H1 (cell line): ENCODE data around the gene GPA33. TPM values are rescaled to one million over a fixed set of nuclear protein-coding genes. Genes with fewer than 3 reads are reported as not detected.

ENCODE experiments used
- CTCF ChIA-PET: fragments of 300-600 bp; sonication (Branson Sonifier 250); formaldehyde crosslinking; loops from one replicate; lab custom pipeline; 2021; ENCODE audit not compliant: partially characterized antibody; lab: Charles Lee
- POLR2A ChIA-PET: fragments of 300-600 bp; sonication (Branson Sonifier 250); formaldehyde crosslinking; loops from one replicate; lab custom pipeline; 2021; ENCODE audit warnings: inconsistent platforms; ENCODE audit not compliant: partially characterized antibody; lab: Charles Lee
- DNase-seq, 2 experiments: peaks; one replicate each; pipeline versions ENCODE4 v3.0.0 to v3.0.0-alpha.2; 2010 to 2022; ENCODE audit warnings: low spot score in 2 of 2, low read depth in 1 of 2, mixed read lengths in 1 of 2
- FAIRE-seq: peaks from 2 replicates; lab custom pipeline; 2011; peaks lifted over from hg19 to GRCh38; lab: Jason Lieb, UNC
- H2AFZ ChIP-seq: 2 replicates; pipeline ENCODE4 v1.8.1; 2012; ENCODE audit warnings: low read length, inconsistent platforms
- H2AK5ac ChIP-seq: 2 replicates; pipeline ENCODE4 v1.6.1; 2013; ENCODE audit warnings: low read depth, low read length
- H2BK120ac ChIP-seq: replicated peaks from 2 replicates; pipeline ENCODE3; 2013; ENCODE audit warnings: low read depth, low read length, inconsistent platforms
- H2BK12ac ChIP-seq: 2 replicates; pipeline ENCODE4 v1.6.1; 2013; ENCODE audit warnings: low read depth, low read length
- H2BK15ac ChIP-seq: 2 replicates; pipeline ENCODE4 v1.6.1; 2013; ENCODE audit warnings: low read length
- H2BK20ac ChIP-seq: 2 replicates; pipeline ENCODE4 v1.6.1; 2013; ENCODE audit warnings: low read length
- H2BK5ac ChIP-seq: 2 replicates; pipeline ENCODE4 v1.6.1; 2013; ENCODE audit warnings: low read depth, low read length
- H3K14ac ChIP-seq: 2 replicates; pipeline ENCODE4 v1.6.1; 2013; ENCODE audit warnings: inconsistent platforms; ENCODE audit not compliant: insufficient read length
- H3K18ac ChIP-seq: 2 replicates; pipeline ENCODE4 v1.6.1; 2013; ENCODE audit warnings: low read length; ENCODE audit errors: extremely low read depth
- H3K23ac ChIP-seq: 2 replicates; pipeline ENCODE4 v1.6.1; 2013; ENCODE audit warnings: inconsistent platforms; ENCODE audit not compliant: insufficient read length
- H3K23me2 ChIP-seq: 2 replicates; pipeline ENCODE4 v1.6.1; 2013; ENCODE audit warnings: low read depth, low read length
- H3K27ac ChIP-seq: 2 replicates; pipeline ENCODE4 v1.6.1; 2011; ENCODE audit warnings: low read depth, low read length, inconsistent platforms
- H3K27me3 ChIP-seq, 4 experiments: replicated peaks in 1 of 4; 1 replicate in 1 of 4; 2 replicates in 3 of 4; pipeline versions ENCODE4 v1.6.1 to v1.8.1; 2011 to 2013; ENCODE audit warnings: low read length in 3 of 4, mild to moderate bottlenecking in 3 of 4, inconsistent platforms in 2 of 4, mixed read lengths in 2 of 4, moderate library complexity in 1 of 4; ENCODE audit not compliant: control insufficient read depth in 3 of 4, insufficient read depth in 3 of 4; ENCODE audit errors: extremely low read depth in 1 of 4
- H3K36me3 ChIP-seq, 4 experiments: 2 replicates each; pipeline versions ENCODE4 v1.6.1 to v1.8.1; 2011 to 2013; ENCODE audit warnings: mild to moderate bottlenecking in 4 of 4, low read length in 3 of 4, moderate library complexity in 2 of 4, control low read depth in 1 of 4, inconsistent platforms in 1 of 4; ENCODE audit not compliant: insufficient read depth in 4 of 4, control insufficient read depth in 2 of 4
- H3K4ac ChIP-seq: replicated peaks from 2 replicates; pipeline ENCODE3; 2013; ENCODE audit warnings: low read length, low read depth, mixed read lengths, inconsistent platforms; ENCODE audit not compliant: insufficient read length
- H3K4me1 ChIP-seq, 4 experiments: replicated peaks in 1 of 4; 1 replicate in 1 of 4; 2 replicates in 3 of 4; pipeline versions ENCODE4 v1.6.1 to v1.8.1; 2011 to 2013; ENCODE audit warnings: low read length in 3 of 4, inconsistent platforms in 2 of 4, mixed read lengths in 1 of 4; ENCODE audit not compliant: insufficient read depth in 4 of 4, control insufficient read depth in 3 of 4
- H3K4me2 ChIP-seq, 2 experiments: 2 replicates each; pipeline versions ENCODE4 v1.6.1 to v1.8.1; 2011 to 2013; ENCODE audit warnings: low read depth in 2 of 2, low read length in 2 of 2, control low read depth in 1 of 2, inconsistent platforms in 1 of 2, mild to moderate bottlenecking in 1 of 2; ENCODE audit not compliant: insufficient read depth in 1 of 2
- H3K4me3 ChIP-seq, 4 experiments: fragments of 200-600, 300-600 bp in 1 of 4; sonication (generic), shearing (Covaris generic), sonication (Bioruptor Twin) in 1 of 4; 2 replicates each; pipeline versions ENCODE4 v1.5.1 to v1.8.1; 2011 to 2016; ENCODE audit warnings: low read length in 4 of 4, low read depth in 3 of 4, control low read depth in 2 of 4, inconsistent platforms in 2 of 4, mild to moderate bottlenecking in 2 of 4, mixed read lengths in 1 of 4, moderate library complexity in 1 of 4; ENCODE audit not compliant: insufficient read depth in 2 of 4; ENCODE audit errors: extremely low read depth in 1 of 4
- H3K56ac ChIP-seq: replicated peaks from 2 replicates; pipeline ENCODE3; 2013; ENCODE audit warnings: low read depth, mild to moderate bottlenecking, mixed read lengths, low read length, inconsistent platforms; ENCODE audit not compliant: insufficient read length
- H3K79me1 ChIP-seq: 2 replicates; pipeline ENCODE4 v1.6.1; 2013; ENCODE audit warnings: low read depth, low read length, control low read depth
- H3K79me2 ChIP-seq, 2 experiments: 2 replicates each; pipeline versions ENCODE4 v1.6.1 to v1.8.1; 2012 to 2013; ENCODE audit warnings: low read length in 2 of 2, mild to moderate bottlenecking in 2 of 2, inconsistent platforms in 1 of 2; ENCODE audit not compliant: insufficient read depth in 2 of 2, control insufficient read depth in 1 of 2
- H3K9ac ChIP-seq, 4 experiments: replicated peaks in 1 of 4; 1 replicate in 1 of 4; 2 replicates in 3 of 4; pipeline versions ENCODE4 v1.6.1 to v1.8.1; 2011 to 2013; ENCODE audit warnings: low read depth in 3 of 4, low read length in 3 of 4, control low read depth in 2 of 4, mild to moderate bottlenecking in 2 of 4, moderate library complexity in 2 of 4, inconsistent platforms in 1 of 4; ENCODE audit errors: extremely low read depth in 1 of 4
- H3K9me3 ChIP-seq, 2 experiments: 2 replicates each; pipeline versions ENCODE4 v1.6.1 to v1.8.1; 2012 to 2013; ENCODE audit warnings: mild to moderate bottlenecking in 2 of 2, moderate library complexity in 2 of 2, control low read depth in 1 of 2, inconsistent platforms in 1 of 2, low read depth in 1 of 2, low read length in 1 of 2, mixed read lengths in 1 of 2; ENCODE audit not compliant: insufficient read depth in 2 of 2
- H4K20me1 ChIP-seq, 2 experiments: replicated peaks in 1 of 2; 2 replicates each; pipeline versions ENCODE3 to v1.8.1; 2011 to 2013; ENCODE audit warnings: inconsistent platforms in 2 of 2, low read length in 2 of 2, mild to moderate bottlenecking in 1 of 2; ENCODE audit not compliant: insufficient read depth in 2 of 2, control insufficient read depth in 1 of 2
- H4K5ac ChIP-seq: 2 replicates; pipeline ENCODE4 v1.6.1; 2013; ENCODE audit warnings: low read length, low read depth, mixed read lengths, inconsistent platforms; ENCODE audit not compliant: insufficient read length
- H4K8ac ChIP-seq: 2 replicates; pipeline ENCODE4 v1.8.0; 2013; ENCODE audit warnings: mild to moderate bottlenecking, moderate library complexity, low read length, inconsistent platforms; ENCODE audit not compliant: insufficient read depth; ENCODE audit errors: extremely low read depth
- H4K91ac ChIP-seq: replicated peaks from 2 replicates; pipeline ENCODE3; 2013; ENCODE audit warnings: low read length, mixed read lengths, inconsistent platforms; ENCODE audit not compliant: insufficient read length
- CEBPB ChIP-seq: IDR thresholded peaks from 2 replicates; pipeline ENCODE4 v1.6.1; 2012; ENCODE audit warnings: low read depth, low read length
- CHD1 ChIP-seq: IDR thresholded peaks from 2 replicates; pipeline ENCODE4 v1.6.1; 2012; ENCODE audit warnings: low read depth, low read length, improper control_type of control experiment
- EP300 ChIP-seq, 2 experiments: IDR thresholded peaks; 1 replicate in 1 of 2; 2 replicates in 1 of 2; pipeline ENCODE4 v1.6.1; 2011 to 2012; ENCODE audit warnings: low read depth in 2 of 2, low read length in 2 of 2, mild to moderate bottlenecking in 2 of 2, borderline replicate concordance in 1 of 2, inconsistent platforms in 1 of 2, moderate library complexity in 1 of 2
- FOSL1 ChIP-seq: IDR thresholded peaks from 2 replicates; pipeline ENCODE4 v1.6.1; 2011; ENCODE audit warnings: mild to moderate bottlenecking, low read depth, low read length, moderate library complexity; ENCODE audit not compliant: insufficient read depth
- GABPA ChIP-seq: IDR thresholded peaks from 2 replicates; pipeline ENCODE4 v1.6.1; 2011; ENCODE audit warnings: mild to moderate bottlenecking, low read length, moderate library complexity, borderline replicate concordance; ENCODE audit not compliant: insufficient read depth
- HDAC6 ChIP-seq: IDR thresholded peaks from one replicate; pipeline ENCODE4 v1.7.1; 2012; ENCODE audit warnings: low read depth, mild to moderate bottlenecking, inconsistent platforms, low read length, moderate library complexity
- JUN ChIP-seq: IDR thresholded peaks from 2 replicates; pipeline ENCODE4 v1.6.1; 2011; ENCODE audit warnings: low read depth, mild to moderate bottlenecking, improper control_type of control experiment, low read length
- POLR2A ChIP-seq, 2 experiments: IDR thresholded peaks; 1 replicate in 1 of 2; 2 replicates in 1 of 2; pipeline ENCODE4 v1.6.1; 2011; ENCODE audit warnings: low read depth in 2 of 2, low read length in 2 of 2, mild to moderate bottlenecking in 2 of 2; ENCODE audit errors: control extremely low read depth in 1 of 2
- POU5F1 ChIP-seq: IDR thresholded peaks from 2 replicates; pipeline ENCODE4 v1.6.1; 2011; ENCODE audit warnings: low read depth, mild to moderate bottlenecking, low read length, moderate library complexity
- RXRA ChIP-seq: IDR thresholded peaks from 2 replicates; pipeline ENCODE4 v1.6.1; 2011; ENCODE audit warnings: low read depth, mild to moderate bottlenecking, low read length, moderate library complexity; ENCODE audit not compliant: insufficient read depth
- SP1 ChIP-seq: IDR thresholded peaks from 2 replicates; pipeline ENCODE4 v1.6.1; 2011; ENCODE audit warnings: low read depth, low read length
- SRF ChIP-seq: IDR thresholded peaks from 2 replicates; pipeline ENCODE4 v1.6.1; 2011; ENCODE audit warnings: mild to moderate bottlenecking, low read depth, low read length, moderate library complexity
- WGBS, 2 experiments: shearing (Covaris generic) in 1 of 2; methylation state at CpG; one replicate each; pipeline versions ENCODE4 v1.1.6 to v1.1.7; 2013 to 2015; ENCODE audit warnings: low lambda C conversion rate in 2 of 2, mixed read lengths in 2 of 2, inconsistent platforms in 1 of 2, low coverage in 1 of 2, missing lambda C conversion rate in 1 of 2; ENCODE audit not compliant: insufficient replicate concordance in 2 of 2, insufficient coverage in 1 of 2, insufficient read length in 1 of 2; ENCODE audit errors: extremely low coverage in 1 of 2, missing lambda C conversion rate in 1 of 2; 5-methylcytosine and 5-hydroxymethylcytosine counted together
- polyA plus RNA-seq, 7 experiments: library from polyadenylated mRNA; depleted of rRNA in 3 of 7; stranded (reverse) in 5 of 7; unstranded in 2 of 7; fragments of >200 nt in 5 of 7; fragments of 200-250 nt in 2 of 7; gene quantifications; 1 replicate in 5 of 7; 2 replicates in 1 of 7; 4 replicates in 1 of 7; pipeline versions ENCODE4 v1.2.1 to v1.2.3, GENCODE V29; 2011 to 2013; ENCODE audit warnings: missing spikeins in 2 of 7, mixed read lengths in 2 of 7
- total RNA-seq: library from RNA; stranded (reverse); fragmentation: NEBNext Ultra II Directional; extraction: Animal tissue kit (Norgen Biotek cat#: 25700); gene quantifications from 2 replicates; pipeline ENCODE4 v1.2.1, GENCODE V29; 2021

Gene GPA33
- total and polyA plus RNA-seq, 2 of the 8 experiments (the other 6 are each of a cell fraction or from before 2014, with no cell fraction given): 0.19 to 0.67 TPM

DNA sequence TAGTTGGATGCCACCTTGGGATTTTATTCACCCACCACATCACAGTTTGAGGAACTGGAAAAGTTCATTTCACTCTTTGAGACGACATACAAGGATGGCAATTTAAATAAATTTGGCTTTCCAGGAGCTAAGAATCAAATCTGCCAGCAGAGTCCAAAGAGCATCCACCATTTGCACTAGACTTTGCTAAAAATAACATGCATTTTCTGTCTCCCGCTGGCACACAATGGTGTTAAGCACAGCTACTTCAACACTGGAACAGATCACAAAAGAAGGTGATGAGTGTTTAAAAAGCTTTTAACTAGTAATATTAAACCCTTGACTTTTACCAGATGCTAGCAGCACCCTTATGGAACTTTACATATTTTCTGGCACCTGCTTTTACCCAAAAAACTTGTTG, 56.5 kb downstream of the GPA33 start:
- CTCF ChIA-PET: interaction anchor here (0.6 to 2.0 kb wide), 3 partner anchors 10 to 310 kb away, joined by 3 to 6 read pairs (median 3); no protein-coding TSS in a partner anchor

More for the DNA sequence above, 56.5 kb downstream of the GPA33 start:
- Histone ChIP-seq H3K23me2 (peaks cover 2% of the 10 kb centered on the region; the same call in 1 of the 2 replicates), H4K91ac (no peak overlapping the region), H3K4me3 (no peak overlapping the region), H3K36me3 (no peaks in the 10 kb centered on the region), H2BK120ac (no peak overlapping the region), H3K4me2 (no peak overlapping the region), H4K5ac (no peak overlapping the region), H2BK5ac (no peak overlapping the region), H3K79me2 (no peaks in the 10 kb centered on the region), H3K79me1 (no peaks in the 10 kb centered on the region), H2AFZ (no peak overlapping the region), H3K9me3 (peaks cover 0 to 8% of the 10 kb centered on the region in 2 experiments; a peak in 1 of 4 replicates), H4K20me1 (no peaks in the 10 kb centered on the region), H2BK20ac (no peak overlapping the region), H3K23ac (no peak overlapping the region), H3K18ac (no peak overlapping the region), H3K27me3 (no peaks in the 10 kb centered on the region), H3K56ac (no peak overlapping the region), H3K14ac (no peak overlapping the region), H3K27ac (no peak overlapping the region), H2AK5ac (no peak overlapping the region), H3K4ac (no peak overlapping the region), H3K4me1 (no peaks in the 10 kb centered on the region), H2BK12ac (no peak overlapping the region), H3K9ac (no peak overlapping the region), H2BK15ac (no peak overlapping the region), H4K8ac (no peak overlapping the region)
- POLR2A ChIA-PET: no interaction called here
- FAIRE-seq (no peak), DNase-seq (no peak)
- 80% methylated on average over 2 of the region's 2 CpGs; no CpG with 5 or more reads in 1 of the 2 experiments for WGBS, 2 experiments
- TF ChIP-seq POLR2A (IDR thresholded peaks at IDR 0.05; ENCODE audit: control extremely low read depth in 1 of 2, low read depth in 2 of 2, low read length in 2 of 2) (no peak), POU5F1 (no peak), CEBPB (no peak), GABPA (no peak), SP1 (no peak), CHD1 (no peak), JUN (no peak), FOSL1 (no peak), SRF (no peak), EP300 (IDR thresholded peaks at IDR 0.05; ENCODE audit: borderline replicate concordance in 1 of 2, low read depth in 2 of 2, low read length in 2 of 2) (no peak), RXRA (no peak), HDAC6 (no peak)
